LNCaP clone FGC (cell line): Measurements from ENCODE around the gene KPNA6.
"Not testable (repeated sequence)": the region's sequence is repeated elsewhere in the genome, so short reads cannot be mapped to it uniquely, and the experiment has no call there.

ENCODE experiments used
- DNase-seq: peaks from one replicate; pipeline ENCODE4 v3.0.0-alpha.2; 2011; ENCODE audit warnings: low read depth
- H3K4me3 ChIP-seq: 2 replicates; pipeline ENCODE4 v1.5.1; 2011; ENCODE audit warnings: mild to moderate bottlenecking, low read depth, low read length, control low read depth
- CTCF ChIP-seq: IDR thresholded peaks from 2 replicates; pipeline ENCODE4 v1.5.1; 2012; ENCODE audit warnings: mild to moderate bottlenecking; ENCODE audit not compliant: control insufficient read depth, insufficient read depth; ENCODE audit errors: extremely low read depth

The KPNA6 gene

GRCh38 chr1:32071758-32072621, 35.9 kb upstream of the KPNA6 start:
- no peak for TF ChIP-seq CTCF
- peak overlapping the region; percentile 73 for H3K4me3 ChIP-seq
- DNase-seq, result no peak

- TF ChIP-seq CTCF, result no peak
- peak; percentile 82 for DNase-seq
- peak within 1 kb of the TSS; percentile 73 for H3K4me3 ChIP-seq
These were observed 35.1 kb upstream of the KPNA6 start, which contains the start of gene TMEM39B for GRCh38 chr1:32072622-32073298. Gene TMEM39B, plus strand, starts transcription at chr1:32072939. Its CDS starts 109 bp downstream, at chr1:32073048.

GRCh38 chr1:32073299-32074229, 34.3 kb upstream of the KPNA6 start:
- DNase-seq, result no peak
- TF ChIP-seq CTCF, result peak; percentile 33; the same call in 1 of the 2 replicates
- H3K4me3 ChIP-seq, result peak overlapping the region; percentile 73

GRCh38 chr1:32074841-32075240, 33.0 kb upstream of the KPNA6 start:
- H3K4me3 ChIP-seq, result no peak overlapping the region
- TF ChIP-seq CTCF, result no peak
- DNase-seq, result no peak

- no peak for DNase-seq
- no peak for TF ChIP-seq CTCF
- no peak overlapping the region for H3K4me3 ChIP-seq
These were observed 30.4 kb upstream of the KPNA6 start for GRCh38 chr1:32077451-32077850.

- no peak for DNase-seq
- H3K4me3 ChIP-seq, result no peak overlapping the region
- TF ChIP-seq CTCF, result no peak
These were observed 25.8 kb upstream of the KPNA6 start for GRCh38 chr1:32082022-32082421.

- DNase-seq, result not testable (repeated sequence)
These were observed 21.5 kb upstream of the KPNA6 start for GRCh38 chr1:32086381-32086780.

More at GRCh38 chr1:32086381-32086780, 21.5 kb upstream of the KPNA6 start:
- H3K4me3 ChIP-seq, result not testable (repeated sequence)
